WI38 (cell line): ENCODE measurements around the gene PEPD.

Source experiments
- H3K4me3 ChIP-seq: 2 replicates; pipeline ENCODE4 v1.5.1; 2011; ENCODE audit warnings: low read depth, mild to moderate bottlenecking, control low read depth, low read length
- TF ChIP-seq, protein P1 (sequence below): IDR thresholded peaks from 2 replicates; pipeline ENCODE4 v1.5.1; 2012; ENCODE audit warnings: low read depth, mild to moderate bottlenecking, control low read depth, low read length

Gene PEPD

DNA sequence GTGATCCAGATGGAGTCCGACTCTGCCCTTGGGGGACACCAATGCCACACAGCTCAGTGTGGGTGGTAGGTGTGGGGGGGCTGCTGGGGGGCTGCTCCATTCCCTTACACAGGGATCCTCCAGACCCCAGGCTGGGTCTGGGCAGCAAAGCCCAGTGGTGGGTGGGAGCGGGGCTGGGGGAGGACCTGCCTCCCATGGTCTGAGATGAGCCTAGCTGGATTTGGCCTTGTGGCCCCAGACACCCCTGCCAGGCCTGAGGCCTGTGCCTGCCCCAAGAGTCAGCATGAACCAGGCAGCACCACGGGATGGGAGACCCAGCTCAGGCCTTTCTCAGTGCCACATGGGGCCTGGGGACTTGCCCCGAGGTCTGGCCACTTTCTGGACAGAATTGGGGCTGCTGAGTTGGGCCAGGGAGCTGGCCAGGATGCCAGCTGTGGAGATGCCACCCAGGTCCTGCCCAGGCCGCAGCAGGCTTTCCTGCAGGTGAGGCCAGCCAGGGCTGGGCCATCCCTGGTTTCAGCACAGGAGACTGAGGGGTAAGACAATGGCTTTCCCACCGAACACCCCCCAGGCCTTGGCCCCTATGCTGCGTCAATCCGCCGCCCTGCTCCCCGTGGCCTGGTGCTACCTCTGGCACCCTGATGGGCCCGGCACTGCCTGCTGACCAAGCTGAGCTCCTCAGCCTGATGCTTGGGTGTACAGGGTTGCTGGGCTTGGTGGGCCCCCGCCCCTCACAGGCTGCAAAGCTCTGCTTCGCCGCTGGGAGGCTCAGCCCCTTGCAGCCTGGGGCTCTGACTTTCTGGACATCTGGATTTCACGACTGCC lies 123.8 kb downstream of the PEPD start:
- no peak overlapping the region for H3K4me3 ChIP-seq

GRCh38 chr19:33396701-33397535 lies 124.7 kb downstream of the PEPD start:
- TF ChIP-seq, protein P1, sequence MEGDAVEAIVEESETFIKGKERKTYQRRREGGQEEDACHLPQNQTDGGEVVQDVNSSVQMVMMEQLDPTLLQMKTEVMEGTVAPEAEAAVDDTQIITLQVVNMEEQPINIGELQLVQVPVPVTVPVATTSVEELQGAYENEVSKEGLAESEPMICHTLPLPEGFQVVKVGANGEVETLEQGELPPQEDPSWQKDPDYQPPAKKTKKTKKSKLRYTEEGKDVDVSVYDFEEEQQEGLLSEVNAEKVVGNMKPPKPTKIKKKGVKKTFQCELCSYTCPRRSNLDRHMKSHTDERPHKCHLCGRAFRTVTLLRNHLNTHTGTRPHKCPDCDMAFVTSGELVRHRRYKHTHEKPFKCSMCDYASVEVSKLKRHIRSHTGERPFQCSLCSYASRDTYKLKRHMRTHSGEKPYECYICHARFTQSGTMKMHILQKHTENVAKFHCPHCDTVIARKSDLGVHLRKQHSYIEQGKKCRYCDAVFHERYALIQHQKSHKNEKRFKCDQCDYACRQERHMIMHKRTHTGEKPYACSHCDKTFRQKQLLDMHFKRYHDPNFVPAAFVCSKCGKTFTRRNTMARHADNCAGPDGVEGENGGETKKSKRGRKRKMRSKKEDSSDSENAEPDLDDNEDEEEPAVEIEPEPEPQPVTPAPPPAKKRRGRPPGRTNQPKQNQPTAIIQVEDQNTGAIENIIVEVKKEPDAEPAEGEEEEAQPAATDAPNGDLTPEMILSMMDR: no peak
- H3K4me3 ChIP-seq: no peak overlapping the region

More for the DNA sequence above, 123.8 kb downstream of the PEPD start:
- TF ChIP-seq, protein P1: no peak

DNA sequence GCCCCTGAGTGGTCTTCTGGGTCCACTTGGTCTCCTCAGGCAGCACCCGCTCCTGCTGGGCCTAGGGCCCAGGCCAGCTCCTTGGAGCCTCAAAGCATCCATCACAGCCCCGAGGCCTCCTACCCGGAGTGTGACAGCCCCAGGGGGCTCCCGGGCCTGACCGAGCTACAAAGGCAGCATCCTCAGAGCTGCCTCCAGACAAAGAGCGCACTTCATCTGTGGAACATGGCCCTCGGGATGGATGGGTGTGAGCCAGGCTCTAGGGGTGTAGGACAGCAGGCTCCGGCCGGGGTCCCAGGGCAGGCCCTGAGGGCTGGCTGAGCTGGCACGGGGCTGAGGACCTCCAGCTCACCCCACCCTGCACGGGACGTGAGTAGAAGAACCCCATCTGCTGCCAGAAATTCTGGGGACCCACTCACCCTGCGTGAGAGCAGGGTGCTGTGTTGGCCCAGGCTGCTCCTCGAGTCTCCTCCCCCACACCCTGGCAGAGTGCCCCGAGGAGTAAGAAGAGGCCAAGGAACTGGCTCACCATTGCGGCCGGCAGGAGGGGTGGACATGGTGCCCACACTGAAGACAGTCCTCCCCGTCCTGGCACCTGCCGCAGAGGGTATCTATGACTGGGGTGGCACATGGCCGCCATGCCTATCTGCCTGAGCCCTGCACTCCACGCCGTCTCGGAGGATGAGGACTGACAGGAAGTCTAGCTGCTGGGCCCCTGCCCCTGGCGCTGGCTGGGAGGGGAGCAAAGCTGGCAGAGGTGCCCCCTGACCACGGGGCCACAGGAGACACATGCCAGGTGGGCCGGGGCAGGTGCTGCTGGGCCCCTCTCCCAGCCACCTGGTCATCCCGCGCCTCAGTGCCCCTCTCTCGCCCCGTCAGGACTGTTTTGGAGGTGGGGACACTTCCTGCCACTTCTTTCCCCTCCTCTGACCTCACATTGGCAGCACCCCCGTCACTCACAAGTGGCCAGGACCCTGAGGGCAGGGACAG lies 125.7 kb downstream of the PEPD start:
- H3K4me3 ChIP-seq: no peak overlapping the region
- TF ChIP-seq, protein P1: no peak

DNA sequence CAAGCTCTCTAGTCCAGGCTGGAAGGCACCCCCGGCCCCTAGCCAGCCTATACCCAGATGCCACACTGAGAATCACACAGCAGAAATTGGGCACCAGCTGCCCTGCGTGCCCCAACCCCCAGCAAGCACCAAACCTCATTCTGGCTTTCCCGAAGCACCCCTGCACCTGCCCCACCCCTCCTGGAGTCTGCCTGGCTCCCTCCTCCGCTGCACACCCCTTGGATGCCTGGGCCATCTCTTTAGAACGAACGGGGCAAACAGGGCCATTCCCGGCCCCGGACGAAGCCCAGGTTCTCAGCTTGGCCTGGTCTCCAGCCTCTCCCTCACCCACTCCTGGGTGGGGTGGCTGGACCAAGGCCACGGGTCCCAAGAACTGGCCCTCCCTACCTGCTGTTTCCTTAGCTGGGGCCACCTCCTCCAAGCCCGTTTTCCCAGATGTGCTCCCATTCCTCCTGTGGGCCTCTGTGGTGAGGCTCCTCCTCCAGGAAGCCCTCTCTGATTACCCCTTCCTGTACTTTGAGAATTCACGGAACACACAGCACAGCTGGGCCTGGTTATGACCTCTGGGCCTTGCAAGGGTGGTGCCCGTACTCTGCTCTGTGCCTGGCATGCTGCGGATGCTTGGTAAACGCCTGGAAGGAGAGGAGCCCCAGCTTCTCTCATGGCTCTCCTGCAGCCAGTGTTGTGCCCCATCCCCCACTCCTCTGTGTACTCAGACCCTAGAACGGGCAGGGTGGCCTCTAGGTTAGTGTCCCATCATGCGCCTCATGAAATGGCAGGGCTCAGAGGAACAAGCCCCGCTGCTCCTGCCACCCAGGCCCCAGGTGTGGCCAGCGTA lies 126.6 kb downstream of the PEPD start:
- no peak overlapping the region for H3K4me3 ChIP-seq
- TF ChIP-seq, protein P1: no peak

- H3K4me3 ChIP-seq: no peak overlapping the region
- TF ChIP-seq, protein P1: no peak
Measured at GRCh38 chr19:33394006-33394722, 127.4 kb downstream of the PEPD start.
